ENCODE results near the gene PDZD8. TPM values are rescaled to one million over a fixed set of nuclear protein-coding genes. Genes with fewer than 3 reads are reported as not detected.

PDZD8 gene
- total RNA-seq (6.9 and 12.9 TPM in 2 replicates), polyA plus RNA-seq (4.7 and 9.9 TPM in 2 replicates)

GRCh38 chr10:117375360-117376178 is at the start of gene PDZD8:
PDZD8 (minus strand) TSS chr10:117375440; CDS start chr10:117375227, 213 bp downstream.
- DNase-seq (ENCODE audit: low read depth in 1 of 2, low spot score in 1 of 2): peak; percentile 96 to 97
- no peak for TF ChIP-seq CTCF (IDR thresholded peaks at IDR 0.05; ENCODE audit: low read depth, low read length)
- peak within 1 kb of the TSS; percentile 85 for H3K4me3 ChIP-seq
- no peaks in the 10 kb centered on the region for H3K9me3 ChIP-seq (ENCODE audit: low read depth)
- H3K27ac ChIP-seq: peak within 1 kb of the TSS; percentile 77
- H3K36me3 ChIP-seq: no peaks in the 10 kb centered on the region
- H3K27me3 ChIP-seq: peaks cover 34% of the 10 kb centered on the region
- peaks cover 14% of the 10 kb centered on the region for H3K4me1 ChIP-seq (ENCODE audit: low read depth)

- Histone ChIP-seq H3K27ac (no peak overlapping the region), H3K27me3 (no peaks in the 10 kb centered on the region), H3K9me3 (ENCODE audit: low read depth) (no peaks in the 10 kb centered on the region), H3K4me1 (ENCODE audit: low read depth) (peaks cover 5% of the 10 kb centered on the region), H3K4me3 (no peak overlapping the region), H3K36me3 (no peaks in the 10 kb centered on the region)
- DNase-seq (ENCODE audit: low read depth in 1 of 2, low spot score in 1 of 2): no peak
- no peak for TF ChIP-seq CTCF (IDR thresholded peaks at IDR 0.05; ENCODE audit: low read depth, low read length)
These were observed 48.9 kb upstream of the PDZD8 start for GRCh38 chr10:117424171-117424570.

- TF ChIP-seq CTCF (IDR thresholded peaks at IDR 0.05; ENCODE audit: low read depth, low read length): no peak
- Histone ChIP-seq H3K36me3 (no peaks in the 10 kb centered on the region), H3K27ac (no peak overlapping the region), H3K9me3 (ENCODE audit: low read depth) (no peaks in the 10 kb centered on the region), H3K4me3 (no peak overlapping the region), H3K27me3 (no peaks in the 10 kb centered on the region), H3K4me1 (ENCODE audit: low read depth) (peaks cover 21% of the 10 kb centered on the region)
- no peak for DNase-seq (ENCODE audit: low read depth in 1 of 2, low spot score in 1 of 2)
These were observed 46.7 kb upstream of the PDZD8 start for GRCh38 chr10:117421985-117422384.

GRCh38 chr10:117420768-117421167 is 45.5 kb upstream of the PDZD8 start:
- H3K4me3 ChIP-seq: no peak overlapping the region
- DNase-seq (ENCODE audit: low read depth in 1 of 2, low spot score in 1 of 2): no peak
- H3K27me3 ChIP-seq: no peaks in the 10 kb centered on the region
- TF ChIP-seq CTCF (IDR thresholded peaks at IDR 0.05; ENCODE audit: low read depth, low read length): no peak
- H3K36me3 ChIP-seq: no peaks in the 10 kb centered on the region
- H3K27ac ChIP-seq: no peak overlapping the region
- H3K4me1 ChIP-seq (ENCODE audit: low read depth): peaks cover 23% of the 10 kb centered on the region
- no peaks in the 10 kb centered on the region for H3K9me3 ChIP-seq (ENCODE audit: low read depth)

- H3K27ac ChIP-seq: no peak overlapping the region
- H3K36me3 ChIP-seq: no peaks in the 10 kb centered on the region
- H3K4me1 ChIP-seq (ENCODE audit: low read depth): peaks cover 23% of the 10 kb centered on the region
- no peaks in the 10 kb centered on the region for H3K9me3 ChIP-seq (ENCODE audit: low read depth)
- H3K27me3 ChIP-seq: no peaks in the 10 kb centered on the region
- H3K4me3 ChIP-seq: no peak overlapping the region
- DNase-seq (ENCODE audit: low read depth in 1 of 2, low spot score in 1 of 2): no peak
- TF ChIP-seq CTCF (IDR thresholded peaks at IDR 0.05; ENCODE audit: low read depth, low read length): no peak
These were observed 44.7 kb upstream of the PDZD8 start for GRCh38 chr10:117419921-117420320.
